RWPE2 (cell line): Measurements from ENCODE around the gene GIGYF2.
A peak's percentile ranks its signal among the peaks of the same experiment; 100 is the strongest.

Source experiments
- ATAC-seq: fragments of 200-7000 bp; cut with Tn5 transposase; 3 replicates; pipeline ENCODE4 v1.9.1; 2021; ENCODE audit warnings: low read depth
- DNase-seq: peaks from one replicate; pipeline ENCODE4 v3.0.0-alpha.2; 2020; ENCODE audit warnings: low spot score
- H3K27ac ChIP-seq: fragments of 450-650 bp; 2 replicates; pipeline ENCODE4 v1.5.1; 2017; ENCODE audit warnings: mild to moderate bottlenecking; ENCODE audit not compliant: poor library complexity, severe bottlenecking
- H3K27me3 ChIP-seq: fragments of 250-450 bp; sonication (Bioruptor Pico); 2 replicates; pipeline ENCODE4 v1.5.1; 2021; ENCODE audit warnings: mild to moderate bottlenecking, moderate library complexity; ENCODE audit not compliant: insufficient read depth, poor library complexity, severe bottlenecking
- H3K36me3 ChIP-seq: fragments of 250-450 bp; sonication (Bioruptor Pico); 2 replicates; pipeline ENCODE4 v1.5.1; 2020; ENCODE audit warnings: low read depth, mild to moderate bottlenecking, moderate library complexity
- H3K4me1 ChIP-seq: fragments of 250-450 bp; sonication (Bioruptor Pico); 2 replicates; pipeline ENCODE4 v1.5.1; 2021; ENCODE audit warnings: mild to moderate bottlenecking, moderate library complexity; ENCODE audit not compliant: insufficient read depth, poor library complexity, severe bottlenecking
- H3K4me3 ChIP-seq: fragments of 250-450 bp; sonication (Bioruptor Pico); 2 replicates; pipeline ENCODE4 v1.5.1; 2021; ENCODE audit warnings: mild to moderate bottlenecking, moderate library complexity; ENCODE audit not compliant: severe bottlenecking
- H3K9me3 ChIP-seq: fragments of 250-450 bp; sonication (Bioruptor Pico); 2 replicates; pipeline ENCODE4 v1.5.1; 2021; ENCODE audit warnings: mild to moderate bottlenecking, moderate library complexity; ENCODE audit not compliant: severe bottlenecking
- CTCF ChIP-seq: fragments of 450-650 bp; IDR thresholded peaks from one replicate; pipeline ENCODE4 v1.5.1; 2017; ENCODE audit warnings: mild to moderate bottlenecking, moderate library complexity; ENCODE audit not compliant: poor library complexity, severe bottlenecking

Gene GIGYF2

GRCh38 chr2:232835687-232836208 lies 138.6 kb downstream of the GIGYF2 start:
- Histone ChIP-seq H3K9me3 (no peaks in the 10 kb centered on the region), H3K36me3 (peaks cover 71% of the 10 kb centered on the region)
- ATAC-seq, result no peak

GRCh38 chr2:232836934-232837333 lies 139.8 kb downstream of the GIGYF2 start:
- Histone ChIP-seq H3K27ac (no peak overlapping the region), H3K27me3 (no peaks in the 10 kb centered on the region), H3K4me3 (no peak overlapping the region), H3K9me3 (no peaks in the 10 kb centered on the region), H3K36me3 (peaks cover 72% of the 10 kb centered on the region), H3K4me1 (peaks cover 9% of the 10 kb centered on the region)
- ATAC-seq, result no peak
- TF ChIP-seq CTCF, result no peak
- no peak for DNase-seq

More at GRCh38 chr2:232835687-232836208, 138.6 kb downstream of the GIGYF2 start:
- Histone ChIP-seq H3K4me1 (peaks cover 9% of the 10 kb centered on the region), H3K4me3 (no peak overlapping the region), H3K27me3 (no peaks in the 10 kb centered on the region), H3K27ac (no peak overlapping the region)
- DNase-seq, result no peak
- TF ChIP-seq CTCF, result no peak

DNA sequence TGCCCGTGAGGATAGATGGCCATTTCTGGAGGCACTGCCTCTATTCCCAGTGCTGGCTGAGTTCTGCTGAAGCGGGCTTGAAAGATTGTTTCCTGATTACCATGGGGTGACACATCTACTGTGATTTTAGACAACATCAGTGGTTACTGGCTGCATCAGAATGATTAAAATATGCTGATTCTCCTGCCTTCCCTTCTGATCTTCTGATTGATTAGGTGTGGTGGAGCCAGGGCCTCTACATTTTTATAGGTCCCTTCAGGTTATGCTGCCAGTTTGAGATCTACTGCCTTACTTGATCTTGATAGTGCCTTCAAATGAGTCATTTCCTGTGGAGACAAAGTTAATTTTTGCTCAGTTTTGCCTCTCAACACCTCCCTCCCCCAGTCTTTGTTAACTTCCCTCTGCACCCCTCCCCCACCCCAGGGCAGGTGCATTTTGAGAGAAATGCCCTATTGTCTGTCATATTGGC lies 141.3 kb downstream of the GIGYF2 start:
- no peak overlapping the region for H3K4me3 ChIP-seq
- DNase-seq (no peak), ATAC-seq (peak; percentile 58)
- H3K27me3 ChIP-seq, result no peaks in the 10 kb centered on the region
- no peaks in the 10 kb centered on the region for H3K9me3 ChIP-seq
- H3K4me1 ChIP-seq, result peaks cover 9% of the 10 kb centered on the region
- peak overlapping the region; percentile 17 for H3K27ac ChIP-seq
- H3K36me3 ChIP-seq, result peaks cover 71% of the 10 kb centered on the region
- TF ChIP-seq CTCF, result no peak

- Histone ChIP-seq H3K4me3 (no peak overlapping the region), H3K27ac (no peak overlapping the region), H3K9me3 (no peaks in the 10 kb centered on the region), H3K4me1 (peaks cover 9% of the 10 kb centered on the region), H3K36me3 (peaks cover 76% of the 10 kb centered on the region), H3K27me3 (no peaks in the 10 kb centered on the region)
- TF ChIP-seq CTCF, result no peak
- ATAC-seq, result no peak
- no peak for DNase-seq
These were observed 142.4 kb downstream of the GIGYF2 start for GRCh38 chr2:232839411-232840079.

GRCh38 chr2:232842689-232843088 lies 145.6 kb downstream of the GIGYF2 start:
- Histone ChIP-seq H3K4me3 (no peak overlapping the region), H3K27me3 (no peaks in the 10 kb centered on the region), H3K27ac (no peak overlapping the region), H3K36me3 (peaks cover 90% of the 10 kb centered on the region), H3K4me1 (peaks cover 7% of the 10 kb centered on the region), H3K9me3 (no peaks in the 10 kb centered on the region)
- TF ChIP-seq CTCF, result no peak
- DNase-seq, result no peak
- no peak for ATAC-seq
